GM12878 (cell line): Measurements from ENCODE around the gene EFHD1.

Source experiments
- RAD51 ChIP-seq: fragments of 450-650 bp; IDR thresholded peaks from 2 replicates; pipeline ENCODE4 v1.6.1; 2016; ENCODE audit warnings: moderate library complexity, mild to moderate bottlenecking, inconsistent platforms
- TCF7 ChIP-seq: IDR thresholded peaks from 2 replicates; pipeline ENCODE4 v1.6.1; 2014; ENCODE audit warnings: antibody characterized with exemption, borderline replicate concordance
- TF ChIP-seq, protein P1 (sequence below), 3 experiments: IDR thresholded peaks in 2 of 3; conservative IDR thresholded peaks in 1 of 3; 2 replicates each; pipeline ENCODE4 v1.5.1; 2011; ENCODE audit warnings: low read depth in 3 of 3, low read length in 3 of 3, mild to moderate bottlenecking in 3 of 3, control low read depth in 2 of 3, moderate library complexity in 2 of 3, inconsistent platforms in 1 of 3, mixed read lengths in 1 of 3; ENCODE audit not compliant: control insufficient read depth in 2 of 3, insufficient read depth in 1 of 3; ENCODE audit errors: extremely low read depth in 1 of 3

DNA sequence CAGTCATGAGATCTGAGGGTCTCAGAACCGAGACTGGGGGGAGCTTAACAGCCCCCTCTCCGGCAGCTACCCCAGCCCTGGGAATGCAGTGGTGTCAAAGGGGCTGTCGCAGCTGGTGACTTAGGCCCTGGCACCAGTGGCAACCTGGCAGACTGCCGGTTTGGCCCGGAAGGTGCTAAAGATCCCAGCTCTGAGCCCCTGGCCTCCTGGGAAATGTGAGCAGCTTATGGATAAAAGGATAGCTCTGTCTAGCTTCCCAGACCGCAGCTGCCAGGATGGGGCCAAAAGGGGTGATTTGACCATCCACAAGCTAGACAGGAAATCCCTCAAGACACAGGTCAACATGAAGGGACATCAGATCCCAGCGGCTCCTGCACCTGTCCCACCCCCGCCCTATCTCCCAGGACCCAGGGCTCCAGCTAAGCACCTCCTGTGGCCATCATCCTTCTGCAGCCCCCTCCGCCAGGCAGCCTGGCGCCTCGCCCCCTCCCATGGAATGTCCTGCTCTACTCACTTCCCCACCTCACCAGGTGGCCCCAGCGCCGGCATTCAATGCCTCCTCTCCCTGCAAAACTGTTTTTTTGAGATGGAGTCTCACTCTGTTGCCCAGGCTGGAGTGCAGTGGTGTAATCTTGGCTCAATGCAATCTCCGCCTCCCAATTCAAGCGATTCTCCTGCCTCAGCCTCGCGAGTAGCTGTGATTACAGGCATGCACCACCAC is 33.2 kb upstream of the EFHD1 start:
- no peak for TF ChIP-seq TCF7
- no peak for TF ChIP-seq RAD51
- TF ChIP-seq, protein P1, sequence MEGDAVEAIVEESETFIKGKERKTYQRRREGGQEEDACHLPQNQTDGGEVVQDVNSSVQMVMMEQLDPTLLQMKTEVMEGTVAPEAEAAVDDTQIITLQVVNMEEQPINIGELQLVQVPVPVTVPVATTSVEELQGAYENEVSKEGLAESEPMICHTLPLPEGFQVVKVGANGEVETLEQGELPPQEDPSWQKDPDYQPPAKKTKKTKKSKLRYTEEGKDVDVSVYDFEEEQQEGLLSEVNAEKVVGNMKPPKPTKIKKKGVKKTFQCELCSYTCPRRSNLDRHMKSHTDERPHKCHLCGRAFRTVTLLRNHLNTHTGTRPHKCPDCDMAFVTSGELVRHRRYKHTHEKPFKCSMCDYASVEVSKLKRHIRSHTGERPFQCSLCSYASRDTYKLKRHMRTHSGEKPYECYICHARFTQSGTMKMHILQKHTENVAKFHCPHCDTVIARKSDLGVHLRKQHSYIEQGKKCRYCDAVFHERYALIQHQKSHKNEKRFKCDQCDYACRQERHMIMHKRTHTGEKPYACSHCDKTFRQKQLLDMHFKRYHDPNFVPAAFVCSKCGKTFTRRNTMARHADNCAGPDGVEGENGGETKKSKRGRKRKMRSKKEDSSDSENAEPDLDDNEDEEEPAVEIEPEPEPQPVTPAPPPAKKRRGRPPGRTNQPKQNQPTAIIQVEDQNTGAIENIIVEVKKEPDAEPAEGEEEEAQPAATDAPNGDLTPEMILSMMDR (IDR thresholded peaks at IDR 0.05 in 2 of 3, conservative IDR thresholded peaks at IDR 0.05 in 1 of 3; ENCODE audit: control insufficient read depth in 2 of 3, extremely low read depth in 1 of 3, insufficient read depth in 1 of 3, low read depth in 3 of 3, low read length in 3 of 3) = no peak
